WI38 (cell line): ENCODE measurements around the gene DPH6.

Source experiments
- H3K4me3 ChIP-seq: 2 replicates; pipeline ENCODE4 v1.5.1; 2011; ENCODE audit warnings: low read depth, mild to moderate bottlenecking, control low read depth, low read length
- TF ChIP-seq, protein P1 (sequence below): IDR thresholded peaks from 2 replicates; pipeline ENCODE4 v1.5.1; 2012; ENCODE audit warnings: low read depth, mild to moderate bottlenecking, control low read depth, low read length

The DPH6 gene

DNA sequence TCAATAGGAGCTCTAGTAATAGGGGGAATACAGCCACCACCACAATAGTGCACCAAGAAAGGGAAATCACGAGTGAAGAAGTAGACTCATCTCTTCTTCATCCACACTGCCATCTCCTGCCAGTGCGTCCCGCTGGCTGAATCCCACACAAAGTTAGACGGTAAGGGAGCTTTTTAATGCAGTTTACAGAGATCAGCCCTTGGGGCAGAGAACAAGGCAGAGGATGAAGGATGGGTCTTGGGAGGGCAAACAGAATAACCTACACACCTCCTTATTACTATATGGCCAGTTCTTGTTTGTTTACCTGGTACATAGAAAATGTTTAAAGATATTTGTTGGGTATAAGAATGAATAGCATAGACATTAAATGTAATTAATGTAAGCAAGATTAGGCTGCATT lies 11.0 kb upstream of the DPH6 start:
- TF ChIP-seq, protein P1, sequence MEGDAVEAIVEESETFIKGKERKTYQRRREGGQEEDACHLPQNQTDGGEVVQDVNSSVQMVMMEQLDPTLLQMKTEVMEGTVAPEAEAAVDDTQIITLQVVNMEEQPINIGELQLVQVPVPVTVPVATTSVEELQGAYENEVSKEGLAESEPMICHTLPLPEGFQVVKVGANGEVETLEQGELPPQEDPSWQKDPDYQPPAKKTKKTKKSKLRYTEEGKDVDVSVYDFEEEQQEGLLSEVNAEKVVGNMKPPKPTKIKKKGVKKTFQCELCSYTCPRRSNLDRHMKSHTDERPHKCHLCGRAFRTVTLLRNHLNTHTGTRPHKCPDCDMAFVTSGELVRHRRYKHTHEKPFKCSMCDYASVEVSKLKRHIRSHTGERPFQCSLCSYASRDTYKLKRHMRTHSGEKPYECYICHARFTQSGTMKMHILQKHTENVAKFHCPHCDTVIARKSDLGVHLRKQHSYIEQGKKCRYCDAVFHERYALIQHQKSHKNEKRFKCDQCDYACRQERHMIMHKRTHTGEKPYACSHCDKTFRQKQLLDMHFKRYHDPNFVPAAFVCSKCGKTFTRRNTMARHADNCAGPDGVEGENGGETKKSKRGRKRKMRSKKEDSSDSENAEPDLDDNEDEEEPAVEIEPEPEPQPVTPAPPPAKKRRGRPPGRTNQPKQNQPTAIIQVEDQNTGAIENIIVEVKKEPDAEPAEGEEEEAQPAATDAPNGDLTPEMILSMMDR, result no peak
- H3K4me3 ChIP-seq, result no peak overlapping the region

DNA sequence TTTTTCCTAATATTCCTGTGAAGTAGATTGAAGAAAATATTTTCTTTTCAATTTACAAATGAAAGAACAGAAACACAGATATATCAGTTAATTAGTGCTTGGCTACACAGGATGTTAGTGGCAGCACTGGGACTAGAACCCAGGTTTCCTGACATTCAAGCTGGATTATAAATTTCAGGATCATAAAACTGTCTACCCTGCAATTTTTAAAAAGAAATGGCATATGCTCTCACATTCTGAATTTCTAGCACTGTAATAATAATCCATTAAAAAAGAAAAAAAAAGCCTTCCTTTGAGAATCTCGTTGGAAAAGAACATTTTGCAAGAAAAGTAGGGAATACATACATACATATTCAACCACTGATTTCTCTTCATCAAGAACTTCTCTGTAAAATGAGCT lies 9.3 kb upstream of the DPH6 start:
- no peak overlapping the region for H3K4me3 ChIP-seq
- TF ChIP-seq, protein P1, result no peak

DNA sequence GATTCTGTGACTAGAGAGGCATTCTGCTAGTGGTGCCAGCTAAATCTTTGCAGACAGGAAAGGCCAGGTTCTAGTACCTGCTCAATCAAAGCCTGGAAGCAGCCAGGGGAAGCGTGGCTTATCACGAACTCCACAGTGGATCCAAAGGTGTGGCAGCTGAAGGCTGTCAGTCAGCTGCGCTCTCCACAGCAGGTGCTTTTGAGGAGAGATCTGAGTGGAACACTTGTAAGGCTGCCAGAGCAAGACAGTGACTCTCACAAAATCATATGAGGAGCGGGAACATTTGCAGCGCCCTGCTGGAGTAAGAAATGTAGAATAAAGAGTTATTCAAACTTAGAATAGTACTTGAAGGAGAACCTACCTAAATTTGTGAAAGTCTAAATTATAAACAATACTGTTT lies 5.0 kb upstream of the DPH6 start:
- no peak overlapping the region for H3K4me3 ChIP-seq
- TF ChIP-seq, protein P1, result no peak

DNA sequence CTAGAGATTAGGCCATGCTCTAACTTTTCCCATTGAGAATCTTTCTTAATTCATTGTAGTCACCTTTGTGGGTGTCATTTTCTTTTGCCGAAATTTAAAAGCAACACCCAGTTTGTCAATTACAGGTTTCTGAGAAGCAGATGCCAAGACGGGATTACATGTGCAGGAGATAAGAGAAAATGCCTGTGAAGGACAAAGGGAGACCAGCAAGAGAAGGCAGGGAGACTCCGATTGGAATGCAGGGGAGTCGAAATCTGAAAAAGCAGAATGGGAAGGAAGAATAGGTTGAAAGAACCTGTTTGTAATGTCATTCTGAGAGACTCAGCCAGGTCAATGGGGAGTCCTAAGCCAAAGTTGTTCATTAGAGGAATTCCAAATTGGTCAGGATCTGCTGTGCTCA lies 3.6 kb upstream of the DPH6 start:
- no peak overlapping the region for H3K4me3 ChIP-seq
- TF ChIP-seq, protein P1, result no peak

DNA sequence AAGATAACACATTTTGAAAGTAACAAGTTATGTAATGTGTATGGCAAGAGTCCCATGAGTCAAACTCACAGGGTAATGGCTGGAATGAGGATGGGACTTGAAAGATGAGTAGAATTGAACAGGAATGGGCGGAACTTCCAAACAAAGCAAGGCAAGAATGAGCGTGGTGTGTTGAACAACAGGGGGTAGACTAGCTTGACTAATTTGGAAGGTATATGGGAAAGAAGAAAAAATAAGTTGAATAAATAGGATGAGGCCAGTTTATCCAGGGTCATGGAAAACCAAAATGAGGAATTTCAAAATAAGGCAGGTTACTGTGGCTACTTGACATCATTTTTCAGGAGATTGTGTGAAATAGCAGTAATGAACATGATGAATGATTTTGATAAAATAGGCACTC lies 2.5 kb upstream of the DPH6 start:
- no peak overlapping the region for H3K4me3 ChIP-seq

DNA sequence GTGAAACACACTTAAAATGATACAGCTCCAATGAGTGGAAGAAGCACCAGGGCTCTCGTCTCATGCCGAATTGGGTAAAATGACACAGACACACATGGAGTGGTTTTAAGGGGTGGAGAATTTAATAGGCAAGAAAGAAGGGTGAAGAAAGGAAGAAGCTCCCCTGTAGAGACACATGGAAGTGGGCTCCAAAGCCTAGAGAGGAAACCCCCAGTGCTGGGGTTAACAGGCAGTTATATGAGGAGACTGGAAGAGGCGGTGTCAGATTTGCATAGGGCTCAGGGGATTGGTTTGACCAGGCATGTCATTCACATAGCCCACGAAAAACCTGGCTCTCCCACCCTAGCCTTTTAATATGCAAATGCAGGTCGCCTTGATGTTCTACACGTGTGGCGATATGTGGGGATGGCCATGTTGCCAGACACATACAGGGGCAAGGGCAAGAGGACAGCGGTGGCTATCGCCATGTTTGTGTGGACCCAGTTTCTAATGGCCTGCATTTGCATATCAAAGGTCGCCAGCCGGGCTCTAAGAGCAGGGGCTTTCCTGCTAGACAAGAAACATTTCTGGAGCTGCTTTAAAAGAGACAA lies 1.9 kb upstream of the DPH6 start:
- no peak overlapping the region for H3K4me3 ChIP-seq
- TF ChIP-seq, protein P1, result no peak

More for the DNA sequence above, 2.5 kb upstream of the DPH6 start:
- TF ChIP-seq, protein P1, result no peak

DNA sequence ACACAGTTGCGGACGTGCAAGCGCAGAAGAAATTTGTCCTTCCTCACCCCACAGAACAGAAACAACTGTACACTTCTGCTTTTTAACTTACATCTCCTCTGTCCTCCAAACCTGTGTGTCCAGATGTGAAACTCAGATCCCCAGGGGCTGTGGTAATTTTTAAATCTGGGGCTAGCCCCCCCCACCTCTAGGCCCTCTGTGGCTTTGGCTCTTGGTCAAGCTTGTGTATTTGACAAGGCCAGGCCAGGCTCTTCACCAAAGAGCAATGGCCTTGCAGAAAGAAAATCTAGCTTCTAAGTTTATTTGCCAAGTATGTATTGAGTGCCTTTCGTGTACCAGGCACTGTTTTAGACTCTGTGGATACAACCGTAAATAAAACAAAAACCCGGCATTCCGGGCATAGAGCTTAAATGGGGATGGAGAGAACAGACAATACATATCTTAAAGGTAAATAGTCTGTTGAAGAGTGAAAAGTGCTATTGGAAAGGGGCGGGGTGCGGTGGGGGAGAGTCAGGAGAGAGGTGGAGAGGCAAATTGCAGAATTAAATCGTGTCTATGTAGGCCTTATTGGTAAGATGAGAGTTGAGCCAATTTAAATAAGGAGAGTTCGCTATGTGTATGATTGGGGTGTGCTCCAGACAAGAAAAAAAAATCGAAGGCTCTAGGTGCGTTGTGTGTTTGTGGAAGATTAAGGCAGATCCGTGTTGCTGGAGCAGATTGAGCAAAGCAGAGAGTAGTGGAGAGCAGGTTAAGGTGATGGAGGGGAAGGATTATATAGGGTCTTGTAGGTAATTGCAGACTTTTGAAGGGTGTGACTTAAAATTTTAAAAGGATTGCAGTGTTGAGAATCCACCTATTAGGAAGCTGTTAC lies 781 bp upstream of the DPH6 start:
- TF ChIP-seq, protein P1, result no peak
- peak overlapping the region; percentile 73 for H3K4me3 ChIP-seq
